GM18511 (cell line): ENCODE data around the gene SRPRA.
A peak's percentile ranks its signal among the peaks of the same experiment; 100 is the strongest.
"Not testable (repeated sequence)": the region's sequence is repeated elsewhere in the genome, so short reads cannot be mapped to it uniquely, and the experiment has no call there.

Experiments used
- ATAC-seq: cut with Tn5 transposase; IDR thresholded peaks from one replicate; pipeline ENCODE4 v1.9.1; 2021; ENCODE audit warnings: mild to moderate bottlenecking, moderate library complexity; ENCODE audit not compliant: unreplicated experiment

Gene SRPRA

GRCh38 chr11:126268708-126269579 lies at the start of gene SRPRA, which contains the start of gene FOXRED1:
TSS of gene SRPRA (minus strand) at chr11:126268895. CDS start at chr11:126268804, 91 bp downstream.
TSS of gene FOXRED1 (plus strand) at chr11:126269154. CDS start at chr11:126269207, 53 bp downstream.
- ATAC-seq, result peak; percentile 99

- peak; percentile 43 for ATAC-seq
These were observed 49.3 kb upstream of the SRPRA start for GRCh38 chr11:126317756-126318573.

GRCh38 chr11:126317432-126317755 lies 48.7 kb upstream of the SRPRA start:
- no peak for ATAC-seq

GRCh38 chr11:126313826-126314225 lies 45.1 kb upstream of the SRPRA start:
- ATAC-seq, result no peak

GRCh38 chr11:126312961-126313360 lies 44.3 kb upstream of the SRPRA start:
- no peak for ATAC-seq

GRCh38 chr11:126311401-126312291 lies 43.0 kb upstream of the SRPRA start:
- ATAC-seq, result peak; percentile 84

- no peak for ATAC-seq
These were observed 42.3 kb upstream of the SRPRA start for GRCh38 chr11:126310992-126311310.

GRCh38 chr11:126310200-126310991 lies 41.7 kb upstream of the SRPRA start:
- no peak for ATAC-seq

GRCh38 chr11:126308771-126309170 lies 40.1 kb upstream of the SRPRA start:
- not testable (repeated sequence) for ATAC-seq

- no peak for ATAC-seq
These were observed 39.6 kb upstream of the SRPRA start for GRCh38 chr11:126308271-126308671.

- no peak for ATAC-seq
These were observed 39.0 kb upstream of the SRPRA start for GRCh38 chr11:126307706-126308105.

- peak; percentile 57 for ATAC-seq
These were observed 37.0 kb upstream of the SRPRA start for GRCh38 chr11:126305699-126306098.

- peak; percentile 28 for ATAC-seq
These were observed 35.9 kb upstream of the SRPRA start for GRCh38 chr11:126304457-126305075.

GRCh38 chr11:126303623-126304456 lies 35.1 kb upstream of the SRPRA start, which contains the start of gene DCPS:
TSS of gene DCPS (plus strand) at chr11:126304060. CDS start at chr11:126304081, 21 bp downstream.
- ATAC-seq, result peak; percentile 91

- no peak for ATAC-seq
These were observed 28.3 kb upstream of the SRPRA start for GRCh38 chr11:126297004-126297403.

- peak; percentile 57 for ATAC-seq
These were observed 25.0 kb upstream of the SRPRA start for GRCh38 chr11:126293726-126294125.

- ATAC-seq, result no peak
These were observed 22.2 kb upstream of the SRPRA start for GRCh38 chr11:126290887-126291286.

- no peak for ATAC-seq
These were observed 19.5 kb upstream of the SRPRA start for GRCh38 chr11:126288237-126288636.

- peak; percentile 53 for ATAC-seq
These were observed 16.1 kb upstream of the SRPRA start for GRCh38 chr11:126284829-126285228.
